ENCODE measurements around the gene SOX4.
A peak's percentile ranks its signal among the peaks of the same experiment; 100 is the strongest.

Gene SOX4

GRCh38 chr6:21594416-21595281 lies 1.1 kb downstream of the SOX4 start:
- no peak for DNase-seq (ENCODE audit: low spot score)

DNA sequence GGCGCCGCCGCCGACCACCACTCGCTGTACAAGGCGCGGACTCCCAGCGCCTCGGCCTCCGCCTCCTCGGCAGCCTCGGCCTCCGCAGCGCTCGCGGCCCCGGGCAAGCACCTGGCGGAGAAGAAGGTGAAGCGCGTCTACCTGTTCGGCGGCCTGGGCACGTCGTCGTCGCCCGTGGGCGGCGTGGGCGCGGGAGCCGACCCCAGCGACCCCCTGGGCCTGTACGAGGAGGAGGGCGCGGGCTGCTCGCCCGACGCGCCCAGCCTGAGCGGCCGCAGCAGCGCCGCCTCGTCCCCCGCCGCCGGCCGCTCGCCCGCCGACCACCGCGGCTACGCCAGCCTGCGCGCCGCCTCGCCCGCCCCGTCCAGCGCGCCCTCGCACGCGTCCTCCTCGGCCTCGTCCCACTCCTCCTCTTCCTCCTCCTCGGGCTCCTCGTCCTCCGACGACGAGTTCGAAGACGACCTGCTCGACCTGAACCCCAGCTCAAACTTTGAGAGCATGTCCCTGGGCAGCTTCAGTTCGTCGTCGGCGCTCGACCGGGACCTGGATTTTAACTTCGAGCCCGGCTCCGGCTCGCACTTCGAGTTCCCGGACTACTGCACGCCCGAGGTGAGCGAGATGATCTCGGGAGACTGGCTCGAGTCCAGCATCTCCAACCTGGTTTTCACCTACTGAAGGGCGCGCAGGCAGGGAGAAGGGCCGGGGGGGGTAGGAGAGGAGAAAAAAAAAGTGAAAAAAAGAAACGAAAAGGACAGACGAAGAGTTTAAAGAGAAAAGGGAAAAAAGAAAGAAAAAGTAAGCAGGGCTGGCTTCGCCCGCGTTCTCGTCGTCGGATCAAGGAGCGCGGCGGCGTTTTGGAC lies 2.0 kb downstream of the SOX4 start:
- no peak for DNase-seq (ENCODE audit: low spot score)

GRCh38 chr6:21596145-21596948 lies 2.8 kb downstream of the SOX4 start:
- no peak for DNase-seq (ENCODE audit: low spot score)

DNA sequence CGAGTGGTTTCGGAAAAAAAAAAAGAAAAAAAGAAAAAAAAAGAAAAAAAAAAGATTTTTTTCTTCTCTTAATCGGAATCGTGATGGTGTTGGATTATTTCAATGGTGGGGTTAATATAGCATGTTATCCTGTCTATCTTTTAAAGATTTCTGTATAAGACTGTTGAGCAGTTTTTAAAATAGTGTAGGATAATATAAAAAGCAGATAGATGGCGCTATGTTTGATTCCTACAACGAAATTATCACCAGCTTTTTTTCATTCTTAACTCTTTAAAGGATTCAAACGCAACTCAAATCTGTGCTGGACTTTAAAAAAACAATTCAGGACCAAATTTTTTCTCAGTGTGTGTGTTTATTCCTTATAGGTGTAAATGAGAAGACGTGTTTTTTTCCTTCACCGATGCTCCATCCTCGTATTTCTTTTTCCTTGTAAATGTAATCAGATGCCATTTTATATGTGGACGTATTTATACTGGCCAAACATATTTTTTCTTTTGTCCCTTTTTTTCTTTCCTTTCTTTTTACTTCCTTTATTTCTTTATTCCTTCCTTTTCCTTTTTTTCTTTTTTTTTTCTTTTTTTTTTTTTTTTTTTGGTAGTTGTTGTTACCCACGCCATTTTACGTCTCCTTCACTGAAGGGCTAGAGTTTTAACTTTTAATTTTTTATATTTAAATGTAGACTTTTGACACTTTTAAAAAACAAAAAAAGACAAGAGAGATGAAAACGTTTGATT lies 3.6 kb downstream of the SOX4 start:
- peak; percentile 65 for DNase-seq (ENCODE audit: low spot score)

DNA sequence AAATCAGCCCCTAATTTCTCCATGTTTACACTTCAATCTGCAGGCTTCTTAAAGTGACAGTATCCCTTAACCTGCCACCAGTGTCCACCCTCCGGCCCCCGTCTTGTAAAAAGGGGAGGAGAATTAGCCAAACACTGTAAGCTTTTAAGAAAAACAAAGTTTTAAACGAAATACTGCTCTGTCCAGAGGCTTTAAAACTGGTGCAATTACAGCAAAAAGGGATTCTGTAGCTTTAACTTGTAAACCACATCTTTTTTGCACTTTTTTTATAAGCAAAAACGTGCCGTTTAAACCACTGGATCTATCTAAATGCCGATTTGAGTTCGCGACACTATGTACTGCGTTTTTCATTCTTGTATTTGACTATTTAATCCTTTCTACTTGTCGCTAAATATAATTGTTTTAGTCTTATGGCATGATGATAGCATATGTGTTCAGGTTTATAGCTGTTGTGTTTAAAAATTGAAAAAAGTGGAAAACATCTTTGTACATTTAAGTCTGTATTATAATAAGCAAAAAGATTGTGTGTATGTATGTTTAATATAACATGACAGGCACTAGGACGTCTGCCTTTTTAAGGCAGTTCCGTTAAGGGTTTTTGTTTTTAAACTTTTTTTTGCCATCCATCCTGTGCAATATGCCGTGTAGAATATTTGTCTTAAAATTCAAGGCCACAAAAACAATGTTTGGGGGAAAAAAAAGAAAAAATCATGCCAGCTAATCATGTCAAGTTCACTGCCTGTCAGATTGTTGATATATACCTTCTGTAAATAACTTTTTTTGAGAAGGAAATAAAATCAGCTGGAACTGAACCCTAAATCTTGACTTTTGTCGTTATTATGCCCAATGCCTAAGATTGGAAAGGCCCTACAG lies 4.5 kb downstream of the SOX4 start:
- DNase-seq (ENCODE audit: low spot score): no peak

DNA sequence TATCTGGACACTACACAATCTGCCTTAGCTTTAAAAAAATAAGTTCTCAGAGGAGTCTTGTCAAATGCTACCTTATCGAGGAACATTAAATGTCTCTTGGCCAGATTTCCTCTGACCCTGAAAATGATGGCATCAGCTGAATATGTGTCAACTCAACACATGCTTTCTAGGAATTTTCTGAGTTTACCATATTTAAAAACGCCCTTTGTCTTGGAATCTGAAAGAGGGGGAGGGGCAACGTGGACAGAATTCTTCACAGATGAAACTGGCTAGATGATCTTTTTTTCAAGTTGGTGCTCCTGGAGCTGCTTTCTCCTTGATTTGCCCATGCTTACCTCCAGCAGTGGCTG lies 5.1 kb downstream of the SOX4 start:
- DNase-seq (ENCODE audit: low spot score): no peak

DNA sequence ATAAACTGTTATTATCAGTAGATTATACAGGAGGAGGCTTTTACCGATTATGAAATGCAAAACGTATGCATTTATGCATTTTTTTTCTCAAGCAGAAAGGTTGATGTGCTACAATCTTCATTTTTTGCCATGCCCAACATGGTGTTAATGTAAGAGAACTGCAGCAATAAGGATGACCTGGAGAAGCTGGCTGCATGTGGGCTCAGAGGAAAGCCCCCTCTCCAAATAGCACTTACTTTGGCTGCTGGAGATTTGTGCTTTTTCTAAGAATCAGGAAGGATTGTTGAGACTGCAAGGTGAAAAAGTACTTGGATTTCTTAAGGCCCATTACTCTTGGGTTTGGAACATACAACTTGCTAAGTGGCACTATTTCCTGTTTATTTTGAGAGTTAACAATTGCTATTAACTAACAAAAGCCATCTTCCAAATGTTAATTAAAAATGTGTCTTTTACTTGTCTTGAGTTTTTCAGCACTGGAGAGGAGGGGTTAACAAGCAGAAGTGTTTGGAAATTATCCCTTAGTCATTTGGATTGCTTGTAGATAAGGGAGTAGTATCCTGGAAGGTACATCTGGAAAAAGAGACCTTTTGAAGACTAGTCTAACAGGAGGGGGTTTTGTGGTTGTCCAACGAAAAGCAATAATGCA lies 5.6 kb downstream of the SOX4 start:
- no peak for DNase-seq (ENCODE audit: low spot score)

- no peak for DNase-seq (ENCODE audit: low spot score)
These were observed 7.9 kb downstream of the SOX4 start for GRCh38 chr6:21601339-21601923.

GRCh38 chr6:21601932-21602390 lies 8.4 kb downstream of the SOX4 start:
- no peak for DNase-seq (ENCODE audit: low spot score)

GRCh38 chr6:21603082-21603952 lies 9.8 kb downstream of the SOX4 start:
- no peak for DNase-seq (ENCODE audit: low spot score)

DNA sequence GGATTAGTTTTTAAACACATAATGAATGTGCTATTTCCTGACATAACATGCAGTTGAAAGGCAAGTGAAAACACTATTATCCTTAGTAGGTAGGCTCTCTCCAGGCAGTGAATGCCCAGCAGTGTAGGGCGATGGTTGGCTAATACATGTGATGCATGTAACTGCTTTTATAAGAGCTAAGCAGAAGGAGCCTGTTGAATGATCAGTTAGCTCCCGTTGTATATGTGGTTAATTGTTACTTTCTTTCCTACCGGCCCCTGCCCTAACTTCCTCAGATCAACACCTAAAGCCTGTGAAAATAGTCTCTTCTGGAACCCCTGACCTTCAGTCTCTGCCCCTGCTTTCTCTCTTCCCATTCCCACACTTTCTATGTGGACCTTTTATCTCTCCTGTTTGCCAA lies 10.5 kb downstream of the SOX4 start:
- no peak for DNase-seq (ENCODE audit: low spot score)

DNA sequence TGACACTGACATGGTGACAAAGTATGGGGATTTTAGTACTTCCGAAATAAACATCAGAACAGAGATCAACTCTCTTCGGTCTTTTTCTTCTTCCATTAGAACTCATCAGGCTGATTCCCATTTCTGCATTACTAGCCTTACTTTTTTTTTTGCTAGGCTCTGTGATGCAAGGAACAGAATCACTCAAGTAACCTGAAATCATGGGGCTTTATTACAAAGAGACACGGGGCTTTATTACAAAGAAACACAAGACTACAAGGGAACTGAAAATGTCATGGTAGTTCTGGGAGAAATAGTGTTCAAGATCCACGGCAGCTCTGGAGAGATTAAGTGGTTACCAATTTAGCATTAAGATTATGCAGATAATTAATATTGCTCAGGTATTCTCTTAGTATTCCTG lies 11.6 kb downstream of the SOX4 start:
- no peak for DNase-seq (ENCODE audit: low spot score)

DNA sequence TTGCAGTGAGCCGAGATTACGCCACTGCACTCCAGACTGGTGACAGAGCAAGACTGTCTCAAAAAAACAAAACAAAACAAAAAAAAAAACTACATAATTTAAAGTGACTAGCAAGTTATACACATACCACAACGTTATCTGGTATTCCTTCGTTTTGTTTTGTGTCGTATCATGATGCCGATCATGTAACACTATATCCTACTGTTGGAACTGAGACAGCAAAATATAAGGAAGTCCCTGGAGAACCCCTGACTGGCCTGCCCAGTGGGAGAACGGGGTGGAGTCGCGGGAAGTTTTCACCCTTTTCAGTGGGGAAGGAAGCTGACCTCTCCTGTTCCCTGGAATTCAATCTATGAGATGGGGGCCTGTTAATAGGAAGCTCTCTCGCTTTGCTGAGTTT lies 15.1 kb downstream of the SOX4 start:
- no peak for DNase-seq (ENCODE audit: low spot score)

GRCh38 chr6:21609881-21610329 lies 16.4 kb downstream of the SOX4 start:
- DNase-seq (ENCODE audit: low spot score): no peak

DNA sequence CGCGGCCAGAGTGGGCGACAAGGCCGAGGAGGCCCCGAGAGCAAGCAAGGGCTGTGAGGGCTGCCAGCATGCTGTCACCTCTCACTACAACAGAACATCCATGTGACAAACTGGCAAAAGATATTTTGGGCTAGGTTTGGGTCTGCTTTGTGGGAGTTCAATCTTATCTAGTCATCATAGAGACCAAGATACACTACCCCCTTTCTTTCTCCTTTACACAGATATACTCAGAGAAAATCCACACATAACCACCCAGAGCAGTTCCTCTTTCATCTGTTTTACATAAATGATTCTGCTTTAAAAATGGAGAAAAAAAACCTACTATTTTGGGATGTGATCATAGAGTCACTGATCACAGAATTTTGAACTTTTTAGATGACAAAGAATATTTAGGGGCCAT lies 16.8 kb downstream of the SOX4 start:
- no peak for DNase-seq (ENCODE audit: low spot score)

DNA sequence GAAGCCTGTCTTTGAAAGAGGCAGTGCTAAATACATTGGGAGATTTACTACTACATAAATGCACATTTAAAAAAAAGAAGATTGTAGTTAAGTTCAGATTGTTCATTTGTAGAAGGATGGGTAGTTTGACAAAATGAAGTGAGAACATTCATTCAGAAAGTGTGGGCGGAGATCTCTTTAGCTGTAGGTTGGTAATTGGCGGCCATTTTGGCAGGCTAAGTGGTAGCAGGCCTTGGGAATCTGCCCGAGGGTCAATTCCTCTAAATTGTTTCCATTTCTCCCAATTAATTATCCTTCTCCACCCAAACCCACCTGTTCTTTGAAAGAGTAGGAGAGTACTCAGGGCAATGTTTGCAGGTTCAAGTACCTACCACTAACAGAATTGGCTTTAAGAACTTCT lies 17.9 kb downstream of the SOX4 start:
- no peak for DNase-seq (ENCODE audit: low spot score)

GRCh38 chr6:21612067-21612745 lies 18.7 kb downstream of the SOX4 start:
- no peak for DNase-seq (ENCODE audit: low spot score)

GRCh38 chr6:21613809-21614208 lies 20.3 kb downstream of the SOX4 start:
- no peak for DNase-seq (ENCODE audit: low spot score)
